ENCODE data around the gene KATNAL2.

- TF ChIP-seq CTCF (IDR thresholded peaks at IDR 0.05; ENCODE audit: insufficient read depth, low read depth, low read length) (no peak), EZH2 (IDR thresholded peaks at IDR 0.05; ENCODE audit: insufficient read depth, low read length) (no peak)
Measured at GRCh38 chr18:47150824-47151366, 233.5 kb downstream of the KATNAL2 start.
